WTC11 (cell line): ENCODE results near the gene SGMS1.

Experiments used
- ATF1 ChIP-seq: sonication (generic); formaldehyde crosslinking; IDR thresholded peaks from 2 replicates; pipeline ENCODE4 v1.8.1; 2023; ENCODE audit warnings: mild to moderate bottlenecking, moderate library complexity, missing genetic modification reagents
- ATF2 ChIP-seq: sonication (generic); formaldehyde crosslinking; IDR thresholded peaks from 2 replicates; pipeline ENCODE4 v1.8.1; 2022; ENCODE audit warnings: low read depth, missing genetic modification reagents, borderline replicate concordance
- CREM ChIP-seq: sonication (generic); formaldehyde crosslinking; IDR thresholded peaks from 2 replicates; pipeline ENCODE4 v1.8.1; 2022; ENCODE audit warnings: mild to moderate bottlenecking, missing genetic modification reagents, moderate library complexity
- CTCF ChIP-seq: fragments of 200-600 bp; IDR thresholded peaks from 2 replicates; pipeline ENCODE4 v1.8.0; 2022; ENCODE audit warnings: antibody characterized with exemption
- E2F1 ChIP-seq: sonication (generic); formaldehyde crosslinking; IDR thresholded peaks from 2 replicates; pipeline ENCODE4 v1.8.0; 2022; ENCODE audit warnings: mild to moderate bottlenecking, missing genetic modification reagents
- FOXJ3 ChIP-seq: sonication (generic); formaldehyde crosslinking; IDR thresholded peaks from 2 replicates; pipeline ENCODE4 v1.9.0; 2021; ENCODE audit warnings: missing genetic modification reagents, mild to moderate bottlenecking, borderline replicate concordance
- MXD4 ChIP-seq: fragments of 250-450 bp; sonication (Bioruptor Pico); IDR thresholded peaks from 2 replicates; pipeline ENCODE4 v1.8.0; 2021; ENCODE audit warnings: mild to moderate bottlenecking, moderate library complexity, borderline replicate concordance
- NR2C2 ChIP-seq: sonication (generic); formaldehyde crosslinking; IDR thresholded peaks from 2 replicates; pipeline ENCODE4 v1.8.0; 2022; ENCODE audit warnings: mild to moderate bottlenecking, missing genetic modification reagents
- PRDM15 ChIP-seq: sonication (generic); formaldehyde crosslinking; IDR thresholded peaks from 2 replicates; pipeline ENCODE4 v1.8.0; 2022; ENCODE audit warnings: missing genetic modification reagents
- SP1 ChIP-seq: sonication (generic); formaldehyde crosslinking; conservative IDR thresholded peaks from 2 replicates; pipeline ENCODE4 v1.8.1; 2022; ENCODE audit warnings: missing genetic modification reagents
- USF2 ChIP-seq: sonication (generic); formaldehyde crosslinking; IDR thresholded peaks from 2 replicates; pipeline ENCODE4 v1.8.1; 2023; ENCODE audit warnings: mild to moderate bottlenecking, missing genetic modification reagents, moderate library complexity
- ZNF263 ChIP-seq: sonication (generic); formaldehyde crosslinking; IDR thresholded peaks from 2 replicates; pipeline ENCODE4 v1.8.1; 2022; ENCODE audit warnings: low read depth, mild to moderate bottlenecking, moderate library complexity, missing genetic modification reagents

GRCh38 chr10:50392966-50393718, 230.6 kb downstream of the SGMS1 start:
- TF ChIP-seq ZNF263 (CRISPR knock-in tag) (no peak), USF2 (CRISPR knock-in tag) (no peak), CTCF (no peak), FOXJ3 (no peak), NR2C2 (CRISPR knock-in tag) (no peak), ATF1 (no peak), SP1 (CRISPR knock-in tag) (no peak), CREM (CRISPR knock-in tag) (no peak), PRDM15 (CRISPR knock-in tag) (no peak), ATF2 (CRISPR knock-in tag) (no peak), MXD4 (CRISPR knock-in tag) (no peak), E2F1 (CRISPR knock-in tag) (no peak)
